Activated T-cell treated with anti-CD3 and anti-CD28 coated beads, Interleukin-2, amount 50 U/mL, for 4 hours (primary cell): ENCODE measurements around the gene PML. TPM values are rescaled to one million over a fixed set of nuclear protein-coding genes. Genes with fewer than 3 reads are reported as not detected.
"Not testable (repeated sequence)": the region's sequence is repeated elsewhere in the genome, so short reads cannot be mapped to it uniquely, and the experiment has no call there.

Experiments
- ATAC-seq, 2 donors: fragments of 200-7000 bp; cut with Tn5 transposase; one replicate each; pipeline ENCODE4 v1.10.0; 2021
- DNase-seq: peaks from one replicate; pipeline ENCODE4 v3.0.0-alpha.2; 2020
- H3K27me3 Mint-ChIP-seq: one replicate; pipeline ENCODE4 v1.8.0; 2021; ENCODE audit warnings: low read depth, mixed read lengths
- H3K36me3 Mint-ChIP-seq: one replicate; pipeline ENCODE4 v1.8.0; 2022; ENCODE audit warnings: mixed read lengths; ENCODE audit not compliant: insufficient read depth
- H3K4me1 Mint-ChIP-seq: one replicate; pipeline ENCODE4 v1.8.0; 2021; ENCODE audit warnings: low read depth, mixed read lengths
- H3K4me3 Mint-ChIP-seq: one replicate; pipeline ENCODE4 v1.8.0; 2021; ENCODE audit warnings: mild to moderate bottlenecking, moderate library complexity, mixed read lengths
- H3K9me3 Mint-ChIP-seq: one replicate; pipeline ENCODE4 v1.8.0; 2021; ENCODE audit warnings: mixed read lengths
- total RNA-seq, 3 donors: library from RNA; stranded (reverse); gene quantifications; one replicate each; pipeline ENCODE4 v1.2.1, GENCODE V29; 2021

PML gene
- total RNA-seq, 3 donors from 2014 or later = 34.9 to 39.1 (median 34.9) TPM

GRCh38 chr15:73952913-73953750 lies 41.4 kb upstream of the PML start:
- Mint-ChIP-seq H3K4me1 (peaks cover 16% of the 10 kb centered on the region), H3K36me3 (no peaks in the 10 kb centered on the region), H3K9me3 (no peaks in the 10 kb centered on the region)

GRCh38 chr15:73954188-73955145 lies 40.0 kb upstream of the PML start:
- no peak overlapping the region for H3K4me3 Mint-ChIP-seq

More at GRCh38 chr15:73952913-73953750, 41.4 kb upstream of the PML start:
- DNase-seq (no peak), ATAC-seq (no peak)
- Mint-ChIP-seq H3K27me3 (no peaks in the 10 kb centered on the region), H3K4me3 (no peak overlapping the region)

GRCh38 chr15:73955326-73955725 lies 39.2 kb upstream of the PML start:
- H3K36me3 Mint-ChIP-seq = no peaks in the 10 kb centered on the region
- no peaks in the 10 kb centered on the region for H3K27me3 Mint-ChIP-seq
- H3K9me3 Mint-ChIP-seq = no peaks in the 10 kb centered on the region
- ATAC-seq (no peak), DNase-seq (no peak)
- peaks cover 31% of the 10 kb centered on the region for H3K4me1 Mint-ChIP-seq
- H3K4me3 Mint-ChIP-seq = no peak overlapping the region

More at GRCh38 chr15:73954188-73955145, 40.0 kb upstream of the PML start:
- no peak for ATAC-seq
- H3K9me3 Mint-ChIP-seq = no peaks in the 10 kb centered on the region
- peaks cover 26% of the 10 kb centered on the region for H3K4me1 Mint-ChIP-seq
- no peaks in the 10 kb centered on the region for H3K27me3 Mint-ChIP-seq
- no peaks in the 10 kb centered on the region for H3K36me3 Mint-ChIP-seq
- no peak for DNase-seq

- no peak overlapping the region for H3K4me3 Mint-ChIP-seq
- ATAC-seq (no peak), DNase-seq (no peak)
- H3K27me3 Mint-ChIP-seq = no peaks in the 10 kb centered on the region
- H3K9me3 Mint-ChIP-seq = no peaks in the 10 kb centered on the region
- no peaks in the 10 kb centered on the region for H3K36me3 Mint-ChIP-seq
- H3K4me1 Mint-ChIP-seq = peaks cover 32% of the 10 kb centered on the region
Observed at GRCh38 chr15:73955861-73956742, 38.4 kb upstream of the PML start.

- Mint-ChIP-seq H3K36me3 (no peaks in the 10 kb centered on the region), H3K9me3 (no peaks in the 10 kb centered on the region), H3K4me1 (peaks cover 30% of the 10 kb centered on the region), H3K4me3 (no peak overlapping the region), H3K27me3 (no peaks in the 10 kb centered on the region)
- DNase-seq (no peak), ATAC-seq (no peak)
Observed at GRCh38 chr15:73956743-73957135, 37.8 kb upstream of the PML start.

GRCh38 chr15:73957276-73957675 lies 37.2 kb upstream of the PML start:
- no peaks in the 10 kb centered on the region for H3K27me3 Mint-ChIP-seq
- H3K4me3 Mint-ChIP-seq = no peak overlapping the region
- DNase-seq (no peak), ATAC-seq (no peak)
- no peaks in the 10 kb centered on the region for H3K9me3 Mint-ChIP-seq
- peaks cover 30% of the 10 kb centered on the region for H3K4me1 Mint-ChIP-seq
- H3K36me3 Mint-ChIP-seq = no peaks in the 10 kb centered on the region

GRCh38 chr15:73957785-73958184 lies 36.7 kb upstream of the PML start:
- DNase-seq (no peak), ATAC-seq (no peak)
- Mint-ChIP-seq H3K4me3 (no peak overlapping the region), H3K36me3 (no peaks in the 10 kb centered on the region), H3K27me3 (no peaks in the 10 kb centered on the region), H3K9me3 (no peaks in the 10 kb centered on the region), H3K4me1 (peaks cover 30% of the 10 kb centered on the region)

GRCh38 chr15:73959012-73959581 lies 35.4 kb upstream of the PML start:
- Mint-ChIP-seq H3K36me3 (no peaks in the 10 kb centered on the region), H3K27me3 (no peaks in the 10 kb centered on the region), H3K9me3 (no peaks in the 10 kb centered on the region), H3K4me3 (peak overlapping the region; percentile 31), H3K4me1 (peaks cover 30% of the 10 kb centered on the region)
- DNase-seq (no peak), ATAC-seq (peak; percentile 75 to 83)

GRCh38 chr15:73959801-73960200 lies 34.7 kb upstream of the PML start:
- no peak overlapping the region for H3K4me3 Mint-ChIP-seq
- H3K36me3 Mint-ChIP-seq = no peaks in the 10 kb centered on the region
- ATAC-seq (no peak), DNase-seq (no peak)
- H3K27me3 Mint-ChIP-seq = no peaks in the 10 kb centered on the region
- H3K9me3 Mint-ChIP-seq = no peaks in the 10 kb centered on the region
- peaks cover 33% of the 10 kb centered on the region for H3K4me1 Mint-ChIP-seq

GRCh38 chr15:73960472-73961070 lies 33.9 kb upstream of the PML start:
- H3K36me3 Mint-ChIP-seq, ATAC-seq, H3K27me3 Mint-ChIP-seq, DNase-seq, H3K4me3 Mint-ChIP-seq, H3K9me3 Mint-ChIP-seq: not testable (repeated sequence)
- H3K4me1 Mint-ChIP-seq = peaks cover 40% of the 10 kb centered on the region

- Mint-ChIP-seq H3K4me1 (peaks cover 47% of the 10 kb centered on the region), H3K36me3 (no peaks in the 10 kb centered on the region), H3K9me3 (no peaks in the 10 kb centered on the region), H3K4me3 (no peak overlapping the region), H3K27me3 (no peaks in the 10 kb centered on the region)
- ATAC-seq = no peak
- DNase-seq = no peak
Observed at GRCh38 chr15:73962433-73962832, 32.1 kb upstream of the PML start.

- Mint-ChIP-seq H3K4me1 (peaks cover 31% of the 10 kb centered on the region), H3K36me3 (no peaks in the 10 kb centered on the region), H3K9me3 (no peaks in the 10 kb centered on the region), H3K4me3 (peak overlapping the region; percentile 64), H3K27me3 (no peaks in the 10 kb centered on the region)
- DNase-seq (peak; percentile 86), ATAC-seq (peak; percentile 75 to 80)
Observed at GRCh38 chr15:73964736-73965093, 29.8 kb upstream of the PML start.

GRCh38 chr15:73965094-73965757 lies 29.3 kb upstream of the PML start:
- peak overlapping the region; percentile 64 for H3K4me3 Mint-ChIP-seq
- no peaks in the 10 kb centered on the region for H3K27me3 Mint-ChIP-seq
- DNase-seq (no peak), ATAC-seq (peak; percentile 73 to 78)
- H3K9me3 Mint-ChIP-seq = no peaks in the 10 kb centered on the region
- H3K36me3 Mint-ChIP-seq = no peaks in the 10 kb centered on the region
- peaks cover 29% of the 10 kb centered on the region for H3K4me1 Mint-ChIP-seq
